Aorta (tissue), 5 donors: ENCODE results near the gene TMPRSS11D. TPM values are rescaled to one million over a fixed set of nuclear protein-coding genes. Genes with fewer than 3 reads are reported as not detected.

ENCODE experiments used
- ATAC-seq: fragments of 200-7000 bp; cut with Tn5 transposase; one replicate; pipeline ENCODE4 v1.9.1; 2022; ENCODE audit warnings: moderate library complexity; ENCODE audit not compliant: low FRiP score
- DNase-seq, 2 donors: peaks; one replicate each; pipeline ENCODE4 v3.0.0-alpha.2; 2020
- H3K27ac ChIP-seq, 2 donors: one replicate each; pipeline ENCODE4 v1.5.1; 2013; ENCODE audit warnings: low read length in 2 of 2, mild to moderate bottlenecking in 2 of 2, moderate library complexity in 2 of 2, control low read depth in 1 of 2, inconsistent platforms in 1 of 2, low read depth in 1 of 2
- H3K27me3 ChIP-seq, 2 donors: one replicate each; pipeline ENCODE4 v1.6.1; 2013; ENCODE audit warnings: control low read depth in 1 of 2, low read length in 1 of 2, mild to moderate bottlenecking in 1 of 2, moderate library complexity in 1 of 2; ENCODE audit not compliant: insufficient read depth in 2 of 2, control insufficient read depth in 1 of 2
- H3K36me3 ChIP-seq, 2 donors: one replicate each; pipeline ENCODE4 v1.6.1; 2013; ENCODE audit warnings: control low read depth in 1 of 2, low read length in 1 of 2, mild to moderate bottlenecking in 1 of 2; ENCODE audit not compliant: insufficient read depth in 2 of 2, control insufficient read depth in 1 of 2
- H3K4me1 ChIP-seq, 2 donors: one replicate each; pipeline ENCODE4 v1.6.1; 2013; ENCODE audit warnings: low read length in 2 of 2, control low read depth in 1 of 2, mild to moderate bottlenecking in 1 of 2, moderate library complexity in 1 of 2; ENCODE audit not compliant: insufficient read depth in 2 of 2, control insufficient read depth in 1 of 2
- H3K4me3 ChIP-seq, 2 donors: one replicate each; pipeline ENCODE4 v1.5.1; 2013; ENCODE audit warnings: low read length in 2 of 2, control low read depth in 1 of 2, mild to moderate bottlenecking in 1 of 2
- H3K9me3 ChIP-seq: one replicate; pipeline ENCODE4 v1.6.1; 2013; ENCODE audit warnings: mild to moderate bottlenecking, low read length; ENCODE audit not compliant: control insufficient read depth
- WGBS, 2 donors: extraction: QIAGEN DNeasy Blood & Tissue Kit; methylation state at CpG; one replicate each; pipeline ENCODE4 v1.1.7; 2013; 5-methylcytosine and 5-hydroxymethylcytosine counted together
- intact Hi-C, 2 donors: fragments of 100-400 bp; cut with DNase I; formaldehyde crosslinking; loops; one replicate each; pipeline versions ENCODE4 v1.14.2 to v1.15.0; 2022
- polyA plus RNA-seq, 2 donors: library from polyadenylated mRNA; stranded (reverse); fragments of 200-250 nt; gene quantifications; one replicate each; pipeline ENCODE4 v1.2.3, GENCODE V29; 2013
- total RNA-seq, 2 donors: library from RNA; stranded (reverse); fragmentation: NEBNext Ultra II Directional; extraction: Animal tissue kit (Norgen Biotek cat#: 25700); gene quantifications; one replicate each; pipeline ENCODE4 v1.2.1, GENCODE V29; 2021
- donor health status: healthy with polysubstance abuse.
- donor health status: Bipolar disorder and iron deficiency.
- donor health status: DM: no; HTN: no; CAD: no.
- donor health status: DM: no; HTN: no; CAD: no.
- donor health status: DM: yes; HTN: yes; CAD: no.

Gene TMPRSS11D
- total and polyA plus RNA-seq, 4 donors: 0.13 to 2.5 TPM; not detected in 2

- Histone ChIP-seq H3K27ac (no peak overlapping the region), H3K4me1 (no peaks in the 10 kb centered on the region), H3K9me3 (no peaks in the 10 kb centered on the region), H3K36me3 (no peaks in the 10 kb centered on the region), H3K27me3 (no peaks in the 10 kb centered on the region), H3K4me3 (no peak overlapping the region)
- no peak for ATAC-seq
- intact Hi-C loops: no loop called here
- peak in 1 of 2 donors; percentile 48 for DNase-seq
- WGBS, 2 donors: 94 to 95% methylated on average over 20 to 26 of the region's 26 CpGs
Observed at GRCh38 chr4:67896421-67897065, 12.7 kb upstream of the TMPRSS11D start.

- intact Hi-C loops: no loop called here
- Histone ChIP-seq H3K27me3 (no peaks in the 10 kb centered on the region), H3K4me3 (no peak overlapping the region), H3K4me1 (no peaks in the 10 kb centered on the region), H3K27ac (no peak overlapping the region), H3K36me3 (no peaks in the 10 kb centered on the region), H3K9me3 (no peaks in the 10 kb centered on the region)
- ATAC-seq (no peak), DNase-seq (no peak)
- 74 to 92% methylated on average over 1 of the region's 1 CpG for WGBS, 2 donors
Observed at GRCh38 chr4:67894659-67895058, 10.9 kb upstream of the TMPRSS11D start.

GRCh38 chr4:67892905-67893304, 9.1 kb upstream of the TMPRSS11D start:
- DNase-seq (no peak), ATAC-seq (no peak)
- no peaks in the 10 kb centered on the region for H3K36me3 ChIP-seq
- 63 to 69% methylated on average over 3 of the region's 3 CpGs for WGBS, 2 donors
- no peaks in the 10 kb centered on the region for H3K27me3 ChIP-seq
- H3K9me3 ChIP-seq: no peaks in the 10 kb centered on the region
- H3K4me1 ChIP-seq: no peaks in the 10 kb centered on the region
- H3K4me3 ChIP-seq: no peak overlapping the region
- intact Hi-C loops: no loop called here
- no peak overlapping the region for H3K27ac ChIP-seq

GRCh38 chr4:67892253-67892652, 8.5 kb upstream of the TMPRSS11D start:
- Histone ChIP-seq H3K4me3 (no peak overlapping the region), H3K27me3 (no peaks in the 10 kb centered on the region), H3K27ac (no peak overlapping the region), H3K4me1 (no peaks in the 10 kb centered on the region), H3K36me3 (no peaks in the 10 kb centered on the region), H3K9me3 (no peaks in the 10 kb centered on the region)
- no peak for DNase-seq
- intact Hi-C loops: no loop called here
- 79 to 91% methylated on average over 2 of the region's 2 CpGs for WGBS, 2 donors
- ATAC-seq: no peak

GRCh38 chr4:67891645-67892044, 7.8 kb upstream of the TMPRSS11D start:
- no peak for DNase-seq
- intact Hi-C loops: no loop called here
- Histone ChIP-seq H3K36me3 (no peaks in the 10 kb centered on the region), H3K27me3 (no peaks in the 10 kb centered on the region), H3K27ac (no peak overlapping the region), H3K4me3 (no peak overlapping the region), H3K4me1 (no peaks in the 10 kb centered on the region), H3K9me3 (no peaks in the 10 kb centered on the region)
- ATAC-seq: no peak

GRCh38 chr4:67886281-67886680, 2.5 kb upstream of the TMPRSS11D start:
- Histone ChIP-seq H3K36me3 (no peaks in the 10 kb centered on the region), H3K4me3 (no peak overlapping the region), H3K27ac (no peak overlapping the region), H3K27me3 (no peaks in the 10 kb centered on the region), H3K4me1 (no peaks in the 10 kb centered on the region), H3K9me3 (no peaks in the 10 kb centered on the region)
- no peak for DNase-seq
- ATAC-seq: no peak
- intact Hi-C loops: no loop called here
- WGBS, 2 donors: 79 to 83% methylated on average over 4 of the region's 4 CpGs

- no peak overlapping the region for H3K27ac ChIP-seq
- no peaks in the 10 kb centered on the region for H3K27me3 ChIP-seq
- H3K9me3 ChIP-seq: no peaks in the 10 kb centered on the region
- DNase-seq: no peak
- intact Hi-C loops: no loop called here
- no peaks in the 10 kb centered on the region for H3K4me1 ChIP-seq
- no peak overlapping the region for H3K4me3 ChIP-seq
- no peak for ATAC-seq
- 57 to 64% methylated on average over 6 of the region's 6 CpGs for WGBS, 2 donors
- H3K36me3 ChIP-seq: no peaks in the 10 kb centered on the region
Observed at GRCh38 chr4:67885762-67886161, 2.0 kb upstream of the TMPRSS11D start.

- Histone ChIP-seq H3K36me3 (no peaks in the 10 kb centered on the region), H3K4me3 (no peak overlapping the region), H3K27me3 (no peaks in the 10 kb centered on the region), H3K27ac (no peak overlapping the region), H3K4me1 (no peaks in the 10 kb centered on the region), H3K9me3 (no peaks in the 10 kb centered on the region)
- ATAC-seq: no peak
- no peak for DNase-seq
- intact Hi-C loops: no loop called here
Observed at GRCh38 chr4:67884701-67885100, 899 bp upstream of the TMPRSS11D start.

GRCh38 chr4:67883458-67883857, 344 bp downstream of the TMPRSS11D start:
- DNase-seq (no peak), ATAC-seq (no peak)
- Histone ChIP-seq H3K27me3 (no peaks in the 10 kb centered on the region), H3K36me3 (no peaks in the 10 kb centered on the region), H3K4me3 (no peak overlapping the region), H3K9me3 (no peaks in the 10 kb centered on the region), H3K4me1 (no peaks in the 10 kb centered on the region), H3K27ac (no peak overlapping the region)
- intact Hi-C loops: no loop called here
- WGBS, 2 donors: 78 to 80% methylated on average over 5 of the region's 5 CpGs
